BJ (cell line): ENCODE data around the gene DDX59. TPM values are rescaled to one million over a fixed set of nuclear protein-coding genes. Genes with fewer than 3 reads are reported as not detected.

ENCODE experiments used
- CTCF ChIA-PET: fragments of 350-600 bp; formaldehyde crosslinking; extraction: SDS; loops from one replicate; lab custom pipeline; 2021; ENCODE audit warnings: antibody characterized with exemption, inconsistent platforms; lab: Yijun Ruan, JAX
- POLR2A ChIA-PET: fragments of 300-600 bp; sonication (Branson Sonifier 250); formaldehyde crosslinking; extraction: SDS; loops from one replicate; lab custom pipeline; 2021; ENCODE audit warnings: antibody characterized with exemption; lab: Charles Lee
- DNase-seq: peaks from one replicate; pipeline ENCODE4 v3.0.0-alpha.2; 2011; ENCODE audit warnings: low read depth
- H3K27me3 ChIP-seq: 2 replicates; pipeline ENCODE4 v1.6.0; 2011; ENCODE audit warnings: low read length; ENCODE audit not compliant: control insufficient read depth, insufficient read depth
- H3K36me3 ChIP-seq: 2 replicates; pipeline ENCODE4 v1.5.1; 2011; ENCODE audit warnings: low read length; ENCODE audit not compliant: control insufficient read depth, insufficient read depth
- H3K4me3 ChIP-seq: 2 replicates; pipeline ENCODE4 v1.5.1; 2011; ENCODE audit warnings: low read depth, mild to moderate bottlenecking, control low read depth, low read length
- CTCF ChIP-seq: IDR thresholded peaks from 2 replicates; pipeline ENCODE4 v1.5.1; 2011; ENCODE audit warnings: low read depth, mild to moderate bottlenecking, control low read depth, inconsistent platforms, low read length, moderate library complexity; ENCODE audit not compliant: insufficient read depth
- polyA plus RNA-seq: library from polyadenylated mRNA; depleted of rRNA; stranded (reverse); fragments of >200 nt; gene quantifications from 2 replicates; pipeline ENCODE4 v1.2.3, GENCODE V29; 2011

The DDX59 gene
- polyA plus RNA-seq, 1 experiment, result 14.0 TPM

- H3K36me3 ChIP-seq, result no peaks in the 10 kb centered on the region
- DNase-seq, result no peak
- ChIA-PET CTCF (no interaction called here), POLR2A (no interaction called here)
- no peak overlapping the region for H3K4me3 ChIP-seq
- TF ChIP-seq CTCF, result no peak
- no peaks in the 10 kb centered on the region for H3K27me3 ChIP-seq
Measured at GRCh38 chr1:200693327-200693726, 23.6 kb upstream of the DDX59 start.

- no peaks in the 10 kb centered on the region for H3K27me3 ChIP-seq
- CTCF ChIA-PET, result no interaction called here
Measured at GRCh38 chr1:200692316-200692715, 22.6 kb upstream of the DDX59 start.

GRCh38 chr1:200686620-200687019 is 16.9 kb upstream of the DDX59 start:
- ChIA-PET POLR2A (no interaction called here), CTCF (no interaction called here)
- no peak for TF ChIP-seq CTCF

More at GRCh38 chr1:200692316-200692715, 22.6 kb upstream of the DDX59 start:
- Histone ChIP-seq H3K36me3 (no peaks in the 10 kb centered on the region), H3K4me3 (no peak overlapping the region)
- no peak for TF ChIP-seq CTCF
- no peak for DNase-seq
- POLR2A ChIA-PET, result no interaction called here

GRCh38 chr1:200684015-200684414 is 14.3 kb upstream of the DDX59 start:
- no peak for TF ChIP-seq CTCF
- no peak for DNase-seq
- Histone ChIP-seq H3K36me3 (no peaks in the 10 kb centered on the region), H3K4me3 (no peak overlapping the region), H3K27me3 (no peaks in the 10 kb centered on the region)
- POLR2A ChIA-PET, result no interaction called here
- CTCF ChIA-PET, result no interaction called here

More at GRCh38 chr1:200686620-200687019, 16.9 kb upstream of the DDX59 start:
- H3K36me3 ChIP-seq, result no peaks in the 10 kb centered on the region
- no peaks in the 10 kb centered on the region for H3K27me3 ChIP-seq
- DNase-seq, result no peak
- H3K4me3 ChIP-seq, result no peak overlapping the region

- DNase-seq, result no peak
- no peak for TF ChIP-seq CTCF
- no peaks in the 10 kb centered on the region for H3K36me3 ChIP-seq
- H3K4me3 ChIP-seq, result no peak overlapping the region
- POLR2A ChIA-PET, result no interaction called here
- CTCF ChIA-PET, result no interaction called here
- H3K27me3 ChIP-seq, result no peaks in the 10 kb centered on the region
Measured at GRCh38 chr1:200683298-200683697, 13.6 kb upstream of the DDX59 start.
